ENCODE measurements around the gene RASA2.

RASA2 gene

DNA sequence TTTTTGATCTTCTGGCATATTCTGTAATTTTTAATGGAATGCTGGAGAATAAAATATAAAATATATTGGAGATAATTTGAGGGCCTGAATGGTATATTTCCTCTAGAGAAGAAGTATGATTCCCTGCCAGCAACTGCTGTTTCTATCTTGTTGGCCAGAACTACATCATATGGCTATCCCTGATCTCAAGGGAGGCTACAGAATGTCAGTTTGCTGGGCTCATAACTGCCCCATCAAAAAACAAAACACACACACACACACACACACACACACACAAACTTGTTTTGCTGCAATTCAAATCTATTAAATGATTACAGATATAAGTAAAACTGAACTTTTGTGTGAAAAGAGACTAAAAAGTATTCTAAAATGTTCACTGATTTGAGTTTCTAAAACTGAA, 51.0 kb downstream of the RASA2 start:
- no peak for DNase-seq (ENCODE audit: low read depth in 2 of 2)

GRCh38 chr3:141538568-141539240, 51.9 kb downstream of the RASA2 start:
- DNase-seq (ENCODE audit: low read depth in 2 of 2), result no peak

DNA sequence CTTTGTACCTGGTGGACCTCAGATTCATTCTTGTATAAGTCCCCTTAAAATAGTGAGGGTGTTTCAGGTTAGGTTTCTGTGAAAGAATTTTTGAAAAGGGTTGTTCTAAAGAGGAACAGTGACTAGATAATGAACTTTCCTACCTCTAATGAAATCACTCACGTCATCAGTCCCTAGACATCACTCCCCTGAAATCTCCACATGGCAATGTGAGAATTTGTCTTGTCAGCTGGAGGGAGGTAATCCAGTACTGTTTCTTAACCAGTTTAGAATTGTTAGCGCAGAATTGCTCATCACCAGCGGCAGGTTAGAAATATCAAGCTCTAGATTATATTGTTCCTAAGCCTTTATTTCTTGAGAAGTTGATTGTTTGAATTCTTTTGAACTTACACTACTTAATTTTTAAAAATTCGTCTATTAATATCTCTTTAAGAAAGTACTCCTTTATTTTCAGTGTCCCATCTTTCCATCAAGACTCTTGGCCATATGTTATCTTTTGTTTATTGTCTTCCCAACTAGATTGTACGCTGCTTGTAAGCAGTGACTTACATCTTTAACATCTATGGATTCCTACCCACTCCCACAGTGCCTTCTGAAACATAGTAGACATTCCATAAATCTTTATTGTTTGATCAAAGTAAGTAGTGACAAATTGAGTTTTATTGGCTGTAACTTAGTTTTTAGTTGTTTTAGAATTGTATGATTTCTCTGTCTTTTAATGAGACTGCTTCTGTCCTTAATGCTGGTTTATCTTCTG, 52.8 kb downstream of the RASA2 start:
- DNase-seq (ENCODE audit: low read depth in 2 of 2), result no peak

- DNase-seq (ENCODE audit: low read depth in 2 of 2), result no peak
Observed at GRCh38 chr3:141540531-141540930, 53.7 kb downstream of the RASA2 start.

DNA sequence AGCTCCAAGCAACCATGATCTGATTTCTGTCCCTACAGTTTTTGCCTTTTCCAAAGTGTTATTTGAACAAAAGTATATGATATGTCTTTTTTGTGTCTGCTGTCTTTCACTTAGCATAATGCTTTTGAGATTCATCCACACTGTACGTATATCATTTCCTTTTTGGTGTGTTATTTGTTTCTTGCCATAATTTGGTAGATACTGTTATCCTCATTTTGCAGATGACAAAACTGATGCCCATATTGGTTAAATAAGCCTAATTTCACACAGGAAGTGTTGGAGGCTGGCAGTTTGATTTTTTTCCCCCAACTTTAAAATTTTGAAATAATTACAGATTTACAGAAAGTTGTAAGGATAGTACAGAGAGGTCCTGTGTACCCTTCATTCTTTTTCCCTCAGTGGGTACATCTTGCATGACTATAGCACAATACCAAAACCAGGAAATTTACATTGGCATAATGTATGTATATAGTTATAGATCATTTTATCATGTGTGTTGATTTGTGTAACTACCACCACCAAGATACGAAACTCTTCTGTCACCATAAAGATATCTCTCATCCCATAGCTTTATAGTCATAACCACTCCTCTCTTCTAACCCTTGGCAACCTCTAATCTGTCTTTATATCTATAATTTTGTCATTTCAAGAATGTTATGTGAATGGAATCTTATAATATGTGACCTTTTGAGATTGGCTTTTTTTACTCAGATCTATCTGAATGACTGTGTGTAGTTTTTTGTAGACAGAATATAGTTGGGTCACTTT, 55.6 kb downstream of the RASA2 start:
- no peak for DNase-seq (ENCODE audit: low read depth in 2 of 2)

GRCh38 chr3:141542989-141543388, 56.2 kb downstream of the RASA2 start:
- DNase-seq (ENCODE audit: low read depth in 2 of 2), result no peak

GRCh38 chr3:141544697-141545096, 57.9 kb downstream of the RASA2 start:
- DNase-seq (ENCODE audit: low read depth in 2 of 2), result no peak

DNA sequence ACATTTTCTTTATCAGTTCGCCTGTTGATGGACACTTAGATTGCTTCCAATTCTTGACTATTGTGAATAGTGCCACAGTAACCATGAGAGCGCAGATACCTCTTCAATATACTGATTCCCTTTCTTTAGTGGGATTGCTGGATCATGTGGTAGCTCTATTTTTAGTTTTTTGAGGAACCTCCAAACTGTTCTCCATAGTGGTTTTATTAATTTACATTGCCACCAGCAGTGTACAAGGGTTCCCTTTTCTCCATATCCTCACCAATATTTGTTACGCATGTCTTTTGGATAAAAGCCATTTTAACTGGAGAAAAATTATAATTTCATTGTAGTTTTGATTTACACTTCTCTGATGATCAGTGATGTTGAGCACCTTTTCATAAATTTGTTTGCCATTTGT, 59.3 kb downstream of the RASA2 start:
- no peak for DNase-seq (ENCODE audit: low read depth in 2 of 2)

DNA sequence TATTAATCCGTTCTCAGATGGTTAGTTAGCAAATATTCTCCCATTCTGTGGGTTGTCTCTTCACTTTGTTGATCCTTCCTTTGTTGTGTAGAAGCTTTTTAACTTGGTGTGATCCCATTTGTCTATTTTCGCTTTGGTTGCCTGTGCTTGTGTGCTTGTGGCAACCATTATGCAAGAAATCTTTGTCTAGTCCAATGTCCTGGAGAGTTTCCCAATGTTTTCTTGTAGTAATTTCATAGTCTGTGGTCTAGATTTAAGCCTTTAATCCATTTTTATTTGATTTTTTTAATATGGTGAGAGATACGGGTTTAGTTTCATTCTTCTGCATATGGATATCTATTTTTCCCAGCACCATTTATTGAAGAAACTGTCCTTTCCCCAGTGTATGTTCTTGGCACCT, 59.8 kb downstream of the RASA2 start:
- DNase-seq (ENCODE audit: low read depth in 2 of 2), result no peak

DNA sequence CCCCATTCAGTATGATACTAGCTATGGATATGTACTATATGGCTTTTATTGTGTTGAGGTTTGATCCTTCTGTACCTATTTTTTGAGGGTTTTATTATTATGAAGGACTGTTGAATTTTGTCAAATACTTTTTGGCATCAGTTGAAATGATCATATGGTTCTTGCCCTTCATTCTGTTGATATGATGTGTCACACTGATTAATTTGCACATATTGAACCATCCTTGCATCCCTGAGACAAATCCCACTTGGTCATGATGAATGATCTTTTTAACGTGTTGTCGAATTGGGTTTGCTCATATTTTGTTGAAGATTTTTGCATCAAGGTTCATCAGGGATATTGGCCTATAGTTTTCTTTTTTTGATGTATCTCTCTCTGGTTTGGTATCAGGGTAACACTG, 61.0 kb downstream of the RASA2 start:
- DNase-seq (ENCODE audit: low read depth in 2 of 2), result no peak

- DNase-seq (ENCODE audit: low read depth in 2 of 2), result no peak
Observed at GRCh38 chr3:141550926-141551665, 64.3 kb downstream of the RASA2 start.

DNA sequence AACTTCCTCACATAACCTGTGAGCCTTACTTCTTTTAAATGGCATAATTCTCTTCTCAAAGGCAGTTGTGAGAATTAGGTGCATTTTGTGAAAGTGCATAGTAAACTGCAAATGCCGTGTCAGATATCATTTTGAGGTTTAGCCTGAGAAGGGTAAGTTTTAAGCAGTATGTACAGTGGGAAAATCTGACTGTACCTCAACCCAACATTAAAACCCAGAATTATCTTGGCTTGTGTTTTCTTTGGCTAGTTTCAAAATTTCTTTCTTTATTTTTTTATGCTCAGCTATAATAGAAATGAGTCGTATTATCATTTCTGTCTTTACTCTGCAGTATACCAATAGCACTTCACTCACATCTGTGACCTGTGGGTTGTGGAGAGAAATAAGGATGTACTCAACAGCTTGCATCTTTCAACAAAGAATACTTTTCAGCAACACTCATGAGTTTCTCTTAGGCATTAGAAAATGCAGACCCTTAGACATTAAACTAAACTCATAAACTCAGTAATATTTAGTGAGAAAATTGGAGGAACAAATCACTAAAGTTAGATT, 65.7 kb downstream of the RASA2 start:
- no peak for DNase-seq (ENCODE audit: low read depth in 2 of 2)

- DNase-seq (ENCODE audit: low read depth in 2 of 2), result no peak
Observed at GRCh38 chr3:141553055-141553454, 66.2 kb downstream of the RASA2 start.

- no peak for DNase-seq (ENCODE audit: low read depth in 2 of 2)
Observed at GRCh38 chr3:141556034-141556433, 69.2 kb downstream of the RASA2 start.

- DNase-seq (ENCODE audit: low read depth in 2 of 2), result no peak
Observed at GRCh38 chr3:141557961-141558706, 71.3 kb downstream of the RASA2 start.

- no peak for DNase-seq (ENCODE audit: low read depth in 2 of 2)
Observed at GRCh38 chr3:141561426-141562034, 74.7 kb downstream of the RASA2 start.

DNA sequence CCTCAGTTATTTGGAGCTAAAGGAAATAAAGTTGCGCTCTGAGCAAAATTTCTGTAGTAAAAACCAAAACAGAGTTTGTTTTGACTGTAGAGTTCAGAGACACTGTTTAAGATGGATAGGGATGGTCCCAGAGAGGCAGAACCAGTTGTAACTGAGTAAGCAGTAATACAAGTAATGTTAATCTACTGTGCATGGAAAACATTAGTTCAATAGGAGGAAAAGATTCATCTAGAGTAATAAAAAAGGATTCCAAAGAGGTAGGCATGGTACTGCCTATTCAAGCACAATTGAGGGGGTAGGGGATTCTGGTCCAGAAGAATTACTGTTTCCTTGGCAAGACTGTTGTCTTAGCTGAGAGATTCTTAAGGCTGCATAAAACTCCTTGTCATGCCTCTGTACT, 77.4 kb downstream of the RASA2 start:
- DNase-seq (ENCODE audit: low read depth in 2 of 2), result no peak

- DNase-seq (ENCODE audit: low read depth in 2 of 2), result no peak
Observed at GRCh38 chr3:141570068-141570467, 83.2 kb downstream of the RASA2 start.

- DNase-seq (ENCODE audit: low read depth in 2 of 2), result no peak
Observed at GRCh38 chr3:141575879-141576743, 89.3 kb downstream of the RASA2 start.

DNA sequence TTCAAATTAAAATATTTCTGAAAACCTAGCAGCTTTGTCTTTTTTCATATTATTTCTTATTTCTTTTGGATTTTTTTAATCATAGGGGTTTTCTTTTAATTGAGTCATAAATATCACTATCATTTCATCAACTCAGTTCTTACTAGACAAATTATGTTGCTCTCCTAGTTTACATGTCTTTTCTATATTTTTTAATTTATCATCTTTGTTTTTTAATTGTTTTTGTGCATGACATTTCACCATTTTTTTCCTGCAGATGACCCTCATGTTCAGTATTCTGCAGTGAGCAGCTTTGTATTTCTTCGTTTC, 89.9 kb downstream of the RASA2 start:
- no peak for DNase-seq (ENCODE audit: low read depth in 2 of 2)

All from stimulated activated CD8-positive, alpha-beta memory T cell treated with anti-CD3 and anti-CD28 coated beads, Interleukin-7, amount 100 ng/mL, for 1 hour (primary cell).